Choroid plexus epithelial cell (primary cell): ENCODE results near the gene GADD45A.

Experiments used
- DNase-seq: peaks from one replicate; pipeline ENCODE4 v3.0.0-alpha.2; 2010; ENCODE audit warnings: low read depth
- H3K4me3 ChIP-seq: 2 replicates; pipeline ENCODE4 v1.5.1; 2011; ENCODE audit warnings: low read depth, mild to moderate bottlenecking, control low read depth, low read length, moderate library complexity
- TF ChIP-seq, protein P1 (sequence below): conservative IDR thresholded peaks from 2 replicates; pipeline ENCODE4 v1.5.1; 2011; ENCODE audit warnings: low read depth, mild to moderate bottlenecking, control low read depth, inconsistent platforms, low read length, moderate library complexity

GADD45A gene

DNA sequence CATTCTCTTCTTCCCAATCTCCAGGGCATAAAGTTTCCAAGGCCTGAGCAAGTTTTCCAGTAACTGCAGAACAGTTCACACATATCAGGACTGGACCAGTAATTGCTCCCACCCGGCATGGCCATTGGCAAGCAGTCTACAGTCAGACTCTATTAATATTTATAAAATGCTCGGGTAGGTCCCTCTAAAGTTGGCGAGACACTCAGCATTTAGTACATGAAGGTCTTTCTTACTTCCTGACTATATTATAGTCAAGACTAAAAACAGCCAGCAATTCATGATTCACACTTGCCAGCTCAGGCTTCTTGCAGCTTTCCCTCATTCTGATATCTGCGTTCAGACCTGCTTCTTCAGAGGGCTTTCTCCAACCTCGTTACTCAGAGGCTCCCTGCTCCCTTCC, 25.4 kb downstream of the GADD45A start:
- TF ChIP-seq, protein P1, sequence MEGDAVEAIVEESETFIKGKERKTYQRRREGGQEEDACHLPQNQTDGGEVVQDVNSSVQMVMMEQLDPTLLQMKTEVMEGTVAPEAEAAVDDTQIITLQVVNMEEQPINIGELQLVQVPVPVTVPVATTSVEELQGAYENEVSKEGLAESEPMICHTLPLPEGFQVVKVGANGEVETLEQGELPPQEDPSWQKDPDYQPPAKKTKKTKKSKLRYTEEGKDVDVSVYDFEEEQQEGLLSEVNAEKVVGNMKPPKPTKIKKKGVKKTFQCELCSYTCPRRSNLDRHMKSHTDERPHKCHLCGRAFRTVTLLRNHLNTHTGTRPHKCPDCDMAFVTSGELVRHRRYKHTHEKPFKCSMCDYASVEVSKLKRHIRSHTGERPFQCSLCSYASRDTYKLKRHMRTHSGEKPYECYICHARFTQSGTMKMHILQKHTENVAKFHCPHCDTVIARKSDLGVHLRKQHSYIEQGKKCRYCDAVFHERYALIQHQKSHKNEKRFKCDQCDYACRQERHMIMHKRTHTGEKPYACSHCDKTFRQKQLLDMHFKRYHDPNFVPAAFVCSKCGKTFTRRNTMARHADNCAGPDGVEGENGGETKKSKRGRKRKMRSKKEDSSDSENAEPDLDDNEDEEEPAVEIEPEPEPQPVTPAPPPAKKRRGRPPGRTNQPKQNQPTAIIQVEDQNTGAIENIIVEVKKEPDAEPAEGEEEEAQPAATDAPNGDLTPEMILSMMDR: no peak
- no peak overlapping the region for H3K4me3 ChIP-seq
- DNase-seq: peak; percentile 79

DNA sequence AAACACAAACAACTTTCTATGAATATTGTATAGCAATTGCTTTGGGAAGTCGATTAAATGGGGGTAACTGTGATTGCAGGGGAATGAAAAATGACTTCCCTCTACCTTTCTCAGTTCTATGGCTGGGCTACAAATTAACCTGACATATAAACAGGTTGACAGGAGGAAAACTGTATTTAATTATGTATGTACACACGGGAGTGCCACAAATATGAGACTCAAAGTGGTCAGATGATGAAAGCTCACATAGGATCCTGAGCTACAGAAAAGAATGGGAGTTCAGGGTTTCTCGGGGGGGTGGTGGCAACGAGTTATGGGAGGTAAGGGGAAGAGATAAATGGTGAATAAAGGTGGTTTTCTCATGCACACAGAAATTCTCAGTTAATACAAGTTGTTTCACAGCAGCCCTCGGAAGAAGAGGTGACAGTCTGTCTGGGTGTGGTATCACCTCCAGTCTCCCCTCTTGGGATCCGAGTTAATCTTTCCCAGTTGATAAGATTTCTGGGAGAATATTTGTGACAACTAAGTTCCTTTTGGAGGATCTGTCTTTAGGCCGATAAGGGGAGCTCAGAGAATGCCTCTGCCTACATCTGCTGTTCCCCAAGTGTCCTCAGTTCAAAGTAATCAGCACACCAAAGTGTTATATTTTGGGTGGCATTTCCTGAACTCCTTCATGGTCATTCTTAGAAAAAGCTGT, 26.3 kb downstream of the GADD45A start:
- H3K4me3 ChIP-seq: no peak overlapping the region
- TF ChIP-seq, protein P1: no peak
- DNase-seq: no peak

DNA sequence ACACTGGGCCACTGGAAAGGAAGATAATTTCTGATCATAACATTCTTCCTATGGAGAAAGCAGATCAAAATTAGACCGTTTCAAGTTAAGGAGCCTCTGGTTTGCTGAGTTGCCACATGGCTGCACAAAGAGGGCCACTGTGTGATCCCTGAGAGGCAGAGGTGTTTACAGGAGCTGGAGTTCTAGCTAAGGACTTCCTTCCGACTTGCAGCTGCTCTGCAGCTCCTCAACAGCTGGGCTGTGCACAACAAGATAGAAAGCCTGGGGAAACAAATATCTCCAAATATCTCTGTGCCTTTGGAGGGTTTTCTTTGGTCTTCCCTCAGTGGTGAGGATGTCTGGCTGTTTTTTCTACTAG, 26.8 kb downstream of the GADD45A start:
- DNase-seq: no peak
- TF ChIP-seq, protein P1: no peak
- H3K4me3 ChIP-seq: no peak overlapping the region

DNA sequence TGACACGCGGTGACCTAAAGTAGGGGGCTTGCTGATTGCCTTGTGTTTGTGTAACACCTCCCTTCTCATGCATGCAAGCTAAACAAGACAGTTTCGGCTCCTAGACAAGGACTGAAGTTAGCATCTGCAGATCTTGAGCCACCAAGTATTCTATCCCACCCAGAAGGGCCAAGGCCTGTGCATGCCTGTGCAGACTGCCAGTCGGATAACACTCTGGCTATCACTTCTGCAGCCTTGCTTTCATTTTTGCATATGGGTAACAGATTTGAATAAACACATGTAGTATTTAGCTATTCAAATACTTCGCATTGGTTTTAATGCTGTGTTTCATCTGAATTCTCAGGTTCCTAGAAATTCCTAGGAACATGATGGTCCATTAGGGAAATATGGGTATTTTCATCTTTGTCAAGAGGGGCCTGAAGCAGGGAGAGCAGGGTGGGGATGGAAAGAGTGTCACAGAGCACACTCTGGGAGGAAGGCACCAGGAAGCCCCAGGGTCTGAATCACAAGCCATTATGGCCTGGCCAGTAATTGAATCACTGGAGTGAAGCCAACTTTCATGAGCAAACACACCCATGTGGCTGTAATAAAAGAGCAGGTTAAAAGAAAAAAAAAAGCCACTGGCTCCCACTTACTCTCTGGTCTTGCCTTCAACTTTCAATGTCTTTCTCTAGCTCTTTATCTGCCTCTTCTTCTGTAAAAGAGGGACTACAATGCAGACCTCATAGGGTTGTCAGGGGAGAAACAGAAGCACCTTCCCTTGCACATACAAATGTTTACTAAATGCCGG, 28.3 kb downstream of the GADD45A start:
- H3K4me3 ChIP-seq: no peak overlapping the region
- TF ChIP-seq, protein P1: no peak
- DNase-seq: peak; percentile 78

DNA sequence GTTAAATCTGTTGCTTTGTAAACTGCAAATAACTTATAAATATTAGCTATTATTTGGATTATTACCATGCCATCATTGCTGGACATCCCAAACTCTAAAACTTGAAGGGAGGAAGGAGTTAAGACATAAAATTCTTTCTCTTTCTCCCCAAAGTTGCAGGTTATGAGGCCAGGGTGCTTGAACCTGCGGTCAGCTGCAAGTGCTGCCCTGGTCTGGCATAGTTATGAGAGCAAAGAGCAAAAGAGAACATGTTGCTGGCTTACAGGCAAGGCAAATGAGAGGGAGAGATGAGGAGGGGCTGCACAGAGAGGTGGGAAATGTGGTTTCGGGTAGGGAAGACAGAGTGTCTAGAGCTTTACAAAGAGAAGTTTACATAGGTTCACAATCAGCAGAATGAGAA, 30.8 kb downstream of the GADD45A start:
- TF ChIP-seq, protein P1: no peak
- no peak for DNase-seq
- H3K4me3 ChIP-seq: no peak overlapping the region

DNA sequence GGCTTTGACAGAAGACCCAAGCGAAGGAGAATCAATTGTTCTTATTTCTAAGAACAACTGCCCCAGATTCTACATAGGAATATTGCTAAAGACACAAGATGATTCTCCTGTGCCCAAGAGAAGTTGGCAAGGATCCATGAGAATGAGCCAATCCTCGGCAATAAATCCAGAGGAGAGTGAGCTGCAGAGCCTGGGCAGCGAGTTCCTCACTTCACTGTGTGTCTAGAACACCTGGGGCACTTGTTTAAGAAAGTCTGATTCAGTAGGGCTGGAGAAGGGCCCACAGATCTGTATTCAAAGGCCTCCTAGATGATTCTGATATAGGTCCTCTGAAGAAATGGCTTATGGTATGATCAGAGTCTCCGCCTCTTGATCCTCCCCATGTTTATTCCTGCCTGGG, 31.8 kb downstream of the GADD45A start:
- TF ChIP-seq, protein P1: no peak
- peak; percentile 55 for DNase-seq
- H3K4me3 ChIP-seq: no peak overlapping the region
